Measurements from ENCODE around the gene PROSER2. TPM values are rescaled to one million over a fixed set of nuclear protein-coding genes. Genes with fewer than 3 reads are reported as not detected.

Gene PROSER2
- total and polyA plus RNA-seq, 9 of the 15 experiments (the other 6 are each of a cell fraction or from before 2014, with no cell fraction given): 0.62 to 14.8 (median 2.9) TPM

DNA sequence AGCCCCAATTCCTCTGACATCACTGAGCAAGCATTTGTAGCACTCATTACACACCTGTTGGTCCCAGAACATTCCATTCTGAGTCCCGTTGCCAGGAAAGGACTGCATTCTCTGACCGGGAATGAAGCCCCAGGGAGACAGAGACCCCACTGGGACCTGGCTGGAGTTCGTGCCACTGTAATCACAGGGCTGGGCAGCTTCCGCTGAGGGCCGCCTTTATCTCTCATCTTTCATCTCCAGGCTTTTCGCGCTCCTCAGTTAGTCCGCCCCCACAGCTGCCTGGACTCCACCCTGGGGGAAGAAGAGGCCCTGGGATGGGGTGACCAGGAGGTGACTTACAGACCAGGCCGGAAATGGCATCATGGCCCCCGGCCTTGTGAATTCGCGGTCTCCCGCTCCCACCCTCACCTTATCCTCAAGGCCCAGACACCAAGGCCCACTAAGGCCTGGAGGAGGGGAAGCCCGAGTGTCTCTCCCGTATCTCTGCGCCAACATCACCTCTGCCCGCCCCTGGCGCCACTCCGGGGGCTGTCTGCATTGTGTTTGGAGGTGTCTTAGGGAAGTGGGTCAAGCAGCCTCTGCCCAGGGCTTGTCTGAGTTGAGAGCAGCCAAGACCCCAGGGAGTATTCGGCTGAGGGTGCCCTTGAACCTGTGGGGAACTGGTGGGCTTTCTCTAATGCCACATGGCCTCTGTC, 75.4 kb downstream of the PROSER2 start (continued):
- TF ChIP-seq, protein P1, sequence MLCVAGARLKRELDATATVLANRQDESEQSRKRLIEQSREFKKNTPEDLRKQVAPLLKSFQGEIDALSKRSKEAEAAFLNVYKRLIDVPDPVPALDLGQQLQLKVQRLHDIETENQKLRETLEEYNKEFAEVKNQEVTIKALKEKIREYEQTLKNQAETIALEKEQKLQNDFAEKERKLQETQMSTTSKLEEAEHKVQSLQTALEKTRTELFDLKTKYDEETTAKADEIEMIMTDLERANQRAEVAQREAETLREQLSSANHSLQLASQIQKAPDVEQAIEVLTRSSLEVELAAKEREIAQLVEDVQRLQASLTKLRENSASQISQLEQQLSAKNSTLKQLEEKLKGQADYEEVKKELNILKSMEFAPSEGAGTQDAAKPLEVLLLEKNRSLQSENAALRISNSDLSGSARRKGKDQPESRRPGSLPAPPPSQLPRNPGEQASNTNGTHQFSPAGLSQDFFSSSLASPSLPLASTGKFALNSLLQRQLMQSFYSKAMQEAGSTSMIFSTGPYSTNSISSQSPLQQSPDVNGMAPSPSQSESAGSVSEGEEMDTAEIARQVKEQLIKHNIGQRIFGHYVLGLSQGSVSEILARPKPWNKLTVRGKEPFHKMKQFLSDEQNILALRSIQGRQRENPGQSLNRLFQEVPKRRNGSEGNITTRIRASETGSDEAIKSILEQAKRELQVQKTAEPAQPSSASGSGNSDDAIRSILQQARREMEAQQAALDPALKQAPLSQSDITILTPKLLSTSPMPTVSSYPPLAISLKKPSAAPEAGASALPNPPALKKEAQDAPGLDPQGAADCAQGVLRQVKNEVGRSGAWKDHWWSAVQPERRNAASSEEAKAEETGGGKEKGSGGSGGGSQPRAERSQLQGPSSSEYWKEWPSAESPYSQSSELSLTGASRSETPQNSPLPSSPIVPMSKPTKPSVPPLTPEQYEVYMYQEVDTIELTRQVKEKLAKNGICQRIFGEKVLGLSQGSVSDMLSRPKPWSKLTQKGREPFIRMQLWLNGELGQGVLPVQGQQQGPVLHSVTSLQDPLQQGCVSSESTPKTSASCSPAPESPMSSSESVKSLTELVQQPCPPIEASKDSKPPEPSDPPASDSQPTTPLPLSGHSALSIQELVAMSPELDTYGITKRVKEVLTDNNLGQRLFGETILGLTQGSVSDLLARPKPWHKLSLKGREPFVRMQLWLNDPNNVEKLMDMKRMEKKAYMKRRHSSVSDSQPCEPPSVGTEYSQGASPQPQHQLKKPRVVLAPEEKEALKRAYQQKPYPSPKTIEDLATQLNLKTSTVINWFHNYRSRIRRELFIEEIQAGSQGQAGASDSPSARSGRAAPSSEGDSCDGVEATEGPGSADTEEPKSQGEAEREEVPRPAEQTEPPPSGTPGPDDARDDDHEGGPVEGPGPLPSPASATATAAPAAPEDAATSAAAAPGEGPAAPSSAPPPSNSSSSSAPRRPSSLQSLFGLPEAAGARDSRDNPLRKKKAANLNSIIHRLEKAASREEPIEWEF (CRISPR knock-in tag; IDR thresholded peaks at IDR 0.05): peak; percentile 71; the same call in 1 of the 2 replicates
- TF ChIP-seq GMEB1 (CRISPR knock-in tag; IDR thresholded peaks at IDR 0.05) (peak; percentile 26; the same call in 1 of the 2 replicates), STAT5B (CRISPR knock-in tag; IDR thresholded peaks at IDR 0.05) (no peak), IRF2 (CRISPR knock-in tag; IDR thresholded peaks at IDR 0.05) (no peak), TARDBP (IDR thresholded peaks at IDR 0.05) (0 out of 2 replicates have a peak, but pooled peaks have one; percentile 26), ZNF175 (CRISPR knock-in tag; IDR thresholded peaks at IDR 0.05; ENCODE audit: low read depth) (no peak), PRDM10 (IDR thresholded peaks at IDR 0.05; ENCODE audit: partially characterized antibody) (peak; percentile 71), TAF9B (IDR thresholded peaks at IDR 0.05; ENCODE audit: partially characterized antibody) (peak; percentile 94), ZNF778 (CRISPR knock-in tag; IDR thresholded peaks at IDR 0.05) (no peak), KLF10 (CRISPR knock-in tag; IDR thresholded peaks at IDR 0.05) (no peak), SMARCC2 (IDR thresholded peaks at IDR 0.05; ENCODE audit: low read depth) (peak; percentile 73), ZNF12 (CRISPR knock-in tag; IDR thresholded peaks at IDR 0.05) (no peak), NBN (IDR thresholded peaks at IDR 0.05; ENCODE audit: low read depth) (peak; percentile 86), U2AF2 (optimal IDR thresholded peaks at IDR 0.05; ENCODE audit: low read depth, low read length) (no peak)
- TF ChIP-seq, protein P2, sequence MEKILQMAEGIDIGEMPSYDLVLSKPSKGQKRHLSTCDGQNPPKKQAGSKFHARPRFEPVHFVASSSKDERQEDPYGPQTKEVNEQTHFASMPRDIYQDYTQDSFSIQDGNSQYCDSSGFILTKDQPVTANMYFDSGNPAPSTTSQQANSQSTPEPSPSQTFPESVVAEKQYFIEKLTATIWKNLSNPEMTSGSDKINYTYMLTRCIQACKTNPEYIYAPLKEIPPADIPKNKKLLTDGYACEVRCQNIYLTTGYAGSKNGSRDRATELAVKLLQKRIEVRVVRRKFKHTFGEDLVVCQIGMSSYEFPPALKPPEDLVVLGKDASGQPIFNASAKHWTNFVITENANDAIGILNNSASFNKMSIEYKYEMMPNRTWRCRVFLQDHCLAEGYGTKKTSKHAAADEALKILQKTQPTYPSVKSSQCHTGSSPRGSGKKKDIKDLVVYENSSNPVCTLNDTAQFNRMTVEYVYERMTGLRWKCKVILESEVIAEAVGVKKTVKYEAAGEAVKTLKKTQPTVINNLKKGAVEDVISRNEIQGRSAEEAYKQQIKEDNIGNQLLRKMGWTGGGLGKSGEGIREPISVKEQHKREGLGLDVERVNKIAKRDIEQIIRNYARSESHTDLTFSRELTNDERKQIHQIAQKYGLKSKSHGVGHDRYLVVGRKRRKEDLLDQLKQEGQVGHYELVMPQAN (IDR thresholded peaks at IDR 0.05; ENCODE audit: borderline replicate concordance): no peak
